ENCODE measurements around the gene SPOP.

- TF ChIP-seq ARNT (IDR thresholded peaks at IDR 0.05) (no peak), FOXM1 (IDR thresholded peaks at IDR 0.05; ENCODE audit: borderline replicate concordance) (no peak), NFRKB (IDR thresholded peaks at IDR 0.05) (no peak), L3MBTL2 (conservative IDR thresholded peaks at IDR 0.05) (no peak), BHLHE40 (IDR thresholded peaks at IDR 0.05; ENCODE audit: borderline replicate concordance) (no peak), SUZ12 (IDR thresholded peaks at IDR 0.05) (no peak), ELF4 (IDR thresholded peaks at IDR 0.05) (no peak), CTBP1 (IDR thresholded peaks at IDR 0.05; ENCODE audit: borderline replicate concordance) (no peak), SP1 (IDR thresholded peaks at IDR 0.05) (no peak), FOXA1 (IDR thresholded peaks at IDR 0.05) (no peak), ZNF384 (IDR thresholded peaks at IDR 0.05) (no peak), PKNOX1 (IDR thresholded peaks at IDR 0.05) (no peak), LEF1 (IDR thresholded peaks at IDR 0.05; ENCODE audit: borderline replicate concordance) (no peak), HDGF (IDR thresholded peaks at IDR 0.05; ENCODE audit: borderline replicate concordance) (no peak)
Measured at GRCh38 chr17:49582055-49582722, 95.7 kb downstream of the SPOP start.
